Ecto neural progenitor cell (in vitro differentiated cells): ENCODE data around the gene FEZF2.

ENCODE experiments used
- DNase-seq: peaks from one replicate; pipeline ENCODE4 v3.0.0-alpha.2; 2018; ENCODE audit warnings: low spot score

FEZF2 gene

DNA sequence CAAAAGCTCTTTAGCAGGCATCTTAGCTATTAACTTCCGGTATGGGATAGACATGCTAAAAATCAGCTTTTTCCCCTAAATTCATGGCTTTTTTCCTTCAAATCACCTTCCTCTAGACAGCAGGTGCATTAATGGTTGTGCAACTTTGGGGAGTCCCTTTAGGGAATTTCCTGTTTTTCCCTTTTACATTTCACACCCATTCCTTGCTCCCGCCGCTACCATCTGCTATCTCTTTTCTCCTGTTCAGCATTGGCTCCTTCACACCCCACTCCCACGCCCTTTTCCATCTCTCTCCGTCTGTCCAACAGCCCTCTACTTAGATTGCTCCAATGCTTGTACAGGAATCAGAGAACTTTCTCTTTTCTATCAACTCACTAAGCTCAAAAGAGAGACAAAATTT lies 43.4 kb downstream of the FEZF2 start:
- no peak for DNase-seq

DNA sequence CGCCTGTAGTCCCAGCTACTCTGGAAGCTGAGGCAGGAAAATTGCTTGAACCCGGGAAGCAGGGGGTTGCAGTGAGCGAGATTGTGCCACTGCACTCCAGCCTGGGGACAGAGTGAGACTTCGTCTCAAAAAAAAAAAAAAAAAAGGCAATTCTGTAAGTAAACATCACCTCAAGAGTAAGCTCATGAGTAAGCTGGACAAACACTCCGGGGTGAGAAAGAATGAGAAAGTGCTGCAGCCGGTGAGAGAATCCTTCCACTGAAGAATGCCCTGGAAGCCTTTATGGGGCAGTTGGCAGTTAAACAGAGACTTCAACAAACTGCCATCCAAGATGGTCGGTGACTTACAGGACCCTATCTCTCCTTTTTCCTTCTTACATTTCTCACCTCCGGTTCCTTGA lies 47.5 kb downstream of the FEZF2 start:
- no peak for DNase-seq

DNA sequence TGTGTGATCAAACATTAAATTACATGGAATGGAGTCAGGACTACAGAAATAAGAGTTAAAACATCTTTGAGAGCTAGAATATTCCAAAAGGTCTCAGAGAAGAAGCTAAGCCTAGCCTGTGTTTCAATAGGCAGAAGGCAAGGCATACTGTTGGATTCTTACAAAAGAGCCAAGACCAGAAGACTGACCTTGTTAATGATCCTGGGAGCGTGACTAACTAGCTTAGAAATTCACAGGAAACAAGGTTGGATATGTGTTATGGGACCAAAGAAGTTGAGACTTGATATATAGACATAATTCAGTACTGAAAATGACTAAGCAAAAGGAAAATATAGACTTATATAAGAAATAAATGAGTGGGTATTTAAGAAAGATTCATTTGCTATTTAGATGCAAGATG lies 50.1 kb downstream of the FEZF2 start:
- no peak for DNase-seq
